Effector CD4-positive, alpha-beta T cell (primary cell): ENCODE results near the gene ATP8B4. TPM values are rescaled to one million over a fixed set of nuclear protein-coding genes. Genes with fewer than 3 reads are reported as not detected.
"Not testable (repeated sequence)": the region's sequence is repeated elsewhere in the genome, so short reads cannot be mapped to it uniquely, and the experiment has no call there.

Experiments
- DNase-seq: peaks from one replicate; pipeline ENCODE4 v3.0.0-alpha.2; 2020
- total RNA-seq: gene quantifications from one replicate; lab custom pipeline; 2026; lab: John Stamatoyannopoulos, UW

Gene ATP8B4, protein sequence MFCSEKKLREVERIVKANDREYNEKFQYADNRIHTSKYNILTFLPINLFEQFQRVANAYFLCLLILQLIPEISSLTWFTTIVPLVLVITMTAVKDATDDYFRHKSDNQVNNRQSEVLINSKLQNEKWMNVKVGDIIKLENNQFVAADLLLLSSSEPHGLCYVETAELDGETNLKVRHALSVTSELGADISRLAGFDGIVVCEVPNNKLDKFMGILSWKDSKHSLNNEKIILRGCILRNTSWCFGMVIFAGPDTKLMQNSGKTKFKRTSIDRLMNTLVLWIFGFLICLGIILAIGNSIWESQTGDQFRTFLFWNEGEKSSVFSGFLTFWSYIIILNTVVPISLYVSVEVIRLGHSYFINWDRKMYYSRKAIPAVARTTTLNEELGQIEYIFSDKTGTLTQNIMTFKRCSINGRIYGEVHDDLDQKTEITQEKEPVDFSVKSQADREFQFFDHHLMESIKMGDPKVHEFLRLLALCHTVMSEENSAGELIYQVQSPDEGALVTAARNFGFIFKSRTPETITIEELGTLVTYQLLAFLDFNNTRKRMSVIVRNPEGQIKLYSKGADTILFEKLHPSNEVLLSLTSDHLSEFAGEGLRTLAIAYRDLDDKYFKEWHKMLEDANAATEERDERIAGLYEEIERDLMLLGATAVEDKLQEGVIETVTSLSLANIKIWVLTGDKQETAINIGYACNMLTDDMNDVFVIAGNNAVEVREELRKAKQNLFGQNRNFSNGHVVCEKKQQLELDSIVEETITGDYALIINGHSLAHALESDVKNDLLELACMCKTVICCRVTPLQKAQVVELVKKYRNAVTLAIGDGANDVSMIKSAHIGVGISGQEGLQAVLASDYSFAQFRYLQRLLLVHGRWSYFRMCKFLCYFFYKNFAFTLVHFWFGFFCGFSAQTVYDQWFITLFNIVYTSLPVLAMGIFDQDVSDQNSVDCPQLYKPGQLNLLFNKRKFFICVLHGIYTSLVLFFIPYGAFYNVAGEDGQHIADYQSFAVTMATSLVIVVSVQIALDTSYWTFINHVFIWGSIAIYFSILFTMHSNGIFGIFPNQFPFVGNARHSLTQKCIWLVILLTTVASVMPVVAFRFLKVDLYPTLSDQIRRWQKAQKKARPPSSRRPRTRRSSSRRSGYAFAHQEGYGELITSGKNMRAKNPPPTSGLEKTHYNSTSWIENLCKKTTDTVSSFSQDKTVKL
- total RNA-seq: not detected

DNA sequence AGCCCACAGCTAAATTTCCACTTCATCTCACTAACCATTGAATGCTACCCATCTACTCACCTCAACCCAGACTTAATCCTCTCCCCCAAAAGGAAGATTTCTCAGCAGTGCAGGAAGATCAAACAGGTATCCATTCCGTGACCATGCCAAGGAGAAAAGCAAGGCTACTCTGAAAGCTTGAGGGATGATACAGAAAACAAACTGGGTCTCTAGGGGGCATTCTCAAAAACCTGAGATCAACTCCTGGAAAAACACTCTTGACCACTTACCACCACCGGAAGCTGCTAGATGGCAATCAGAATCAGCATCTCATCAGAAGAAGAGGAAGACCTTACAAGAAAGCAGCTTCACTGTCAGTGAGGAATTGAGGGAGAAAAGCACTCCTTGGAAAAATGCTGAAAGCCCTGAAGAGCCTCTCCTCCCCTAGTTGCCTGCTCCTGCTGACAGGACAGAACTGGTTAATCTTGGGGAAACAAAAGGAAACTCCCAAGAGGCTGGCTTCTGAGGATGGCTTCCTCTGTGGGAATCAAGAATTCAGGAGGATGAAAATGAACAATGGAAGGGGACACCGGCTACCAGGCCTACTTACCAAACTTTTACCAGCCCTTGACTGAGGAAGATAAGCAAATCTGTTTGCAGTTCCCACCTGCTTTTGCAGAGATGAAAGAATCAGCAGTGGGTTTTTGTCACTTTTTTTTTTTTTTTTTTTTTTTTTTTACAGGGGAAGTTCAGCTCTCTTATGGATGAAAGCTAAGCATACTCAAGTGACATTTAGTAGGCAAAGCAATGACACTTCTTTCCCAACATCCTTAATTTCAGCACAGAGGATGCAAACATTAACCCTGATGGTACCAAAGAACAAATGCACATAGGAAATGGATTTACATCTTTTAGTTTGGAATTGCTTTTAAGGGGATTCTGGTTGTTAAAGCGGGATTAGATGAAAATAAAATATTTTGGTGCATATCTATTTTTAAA lies at the start of gene ATP8B4:
ATP8B4 (minus strand) TSS at position 171 of the 978 bp plus-strand sequence. CDS start 12,267 bp downstream, outside the sequence.
- DNase-seq: no peak

DNA sequence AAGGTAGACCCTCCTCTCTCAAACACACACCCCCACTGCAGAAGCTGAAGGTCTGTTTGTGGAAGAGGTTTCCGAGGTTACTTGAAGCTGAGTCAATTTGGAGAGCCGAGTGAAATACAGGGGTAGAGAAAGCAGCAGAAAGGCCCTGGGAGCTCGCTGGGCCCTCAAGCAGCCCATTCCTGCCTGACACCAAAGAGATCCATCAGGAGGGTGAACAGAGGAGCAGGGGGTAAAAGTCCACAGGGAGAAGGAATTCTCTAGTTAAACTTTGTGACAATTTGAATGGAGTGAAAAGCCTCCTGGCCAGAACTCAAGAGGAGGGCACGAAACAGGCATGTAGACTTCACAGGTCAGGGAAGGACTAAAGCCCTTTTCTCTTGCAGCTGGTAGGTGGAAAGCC lies 49.3 kb upstream of the ATP8B4 start:
- no peak for DNase-seq

DNA sequence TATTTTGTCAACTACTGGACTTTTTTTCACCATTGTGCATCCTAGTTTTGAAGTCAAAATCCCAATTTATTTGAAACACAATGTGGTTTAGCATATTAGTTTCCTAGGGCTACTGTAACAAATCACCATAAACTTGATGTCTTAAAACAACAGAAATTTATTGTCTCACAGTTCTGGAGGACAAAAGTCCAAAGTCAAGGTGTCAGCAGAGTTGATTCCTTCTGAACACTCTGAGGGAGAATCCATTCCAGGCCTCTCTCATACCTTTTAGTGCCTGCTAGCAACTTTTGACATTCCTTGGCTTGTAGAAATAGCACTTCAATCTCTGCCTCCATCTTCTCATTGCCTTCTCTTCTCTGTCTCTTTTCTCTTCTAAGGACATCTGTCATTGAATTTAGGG lies 48.1 kb upstream of the ATP8B4 start:
- no peak for DNase-seq

DNA sequence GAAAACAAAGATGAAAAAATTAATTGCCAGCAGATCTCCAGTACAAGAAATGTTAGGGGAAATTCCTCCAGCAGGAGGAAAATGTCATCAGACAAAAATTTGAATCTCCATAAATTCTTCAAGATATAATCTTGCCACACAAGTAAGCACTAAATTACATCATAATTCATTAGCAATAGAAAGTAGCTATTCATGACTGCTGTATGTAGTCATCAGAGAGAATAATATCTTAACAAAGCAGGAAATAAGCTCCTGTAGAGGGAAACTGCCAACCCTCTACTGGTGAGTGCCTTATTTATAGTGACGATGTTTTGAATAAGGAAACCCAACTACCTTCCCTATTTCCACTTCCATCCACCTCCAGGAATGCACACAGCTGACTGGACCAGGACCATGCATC lies 47.2 kb upstream of the ATP8B4 start:
- DNase-seq: no peak

DNA sequence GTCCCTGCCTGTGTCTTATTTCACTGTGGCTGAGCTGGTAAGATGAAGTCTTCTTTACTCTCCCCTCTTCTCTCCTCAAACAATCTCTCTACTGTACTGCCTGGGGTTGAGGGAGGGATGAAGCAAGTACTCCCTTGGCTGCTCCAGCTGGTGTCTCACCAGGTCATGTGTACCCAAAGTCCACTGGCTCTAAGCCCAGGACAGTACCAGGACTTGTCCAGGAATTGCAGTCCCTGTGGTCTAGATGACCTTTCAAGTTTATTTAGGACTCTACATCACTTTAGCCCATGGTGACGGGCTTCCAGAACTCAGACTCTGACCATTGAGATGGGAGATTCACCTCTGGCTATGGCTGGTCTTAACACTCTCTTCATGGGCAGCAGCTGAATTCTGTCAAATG lies 45.4 kb upstream of the ATP8B4 start:
- no peak for DNase-seq

DNA sequence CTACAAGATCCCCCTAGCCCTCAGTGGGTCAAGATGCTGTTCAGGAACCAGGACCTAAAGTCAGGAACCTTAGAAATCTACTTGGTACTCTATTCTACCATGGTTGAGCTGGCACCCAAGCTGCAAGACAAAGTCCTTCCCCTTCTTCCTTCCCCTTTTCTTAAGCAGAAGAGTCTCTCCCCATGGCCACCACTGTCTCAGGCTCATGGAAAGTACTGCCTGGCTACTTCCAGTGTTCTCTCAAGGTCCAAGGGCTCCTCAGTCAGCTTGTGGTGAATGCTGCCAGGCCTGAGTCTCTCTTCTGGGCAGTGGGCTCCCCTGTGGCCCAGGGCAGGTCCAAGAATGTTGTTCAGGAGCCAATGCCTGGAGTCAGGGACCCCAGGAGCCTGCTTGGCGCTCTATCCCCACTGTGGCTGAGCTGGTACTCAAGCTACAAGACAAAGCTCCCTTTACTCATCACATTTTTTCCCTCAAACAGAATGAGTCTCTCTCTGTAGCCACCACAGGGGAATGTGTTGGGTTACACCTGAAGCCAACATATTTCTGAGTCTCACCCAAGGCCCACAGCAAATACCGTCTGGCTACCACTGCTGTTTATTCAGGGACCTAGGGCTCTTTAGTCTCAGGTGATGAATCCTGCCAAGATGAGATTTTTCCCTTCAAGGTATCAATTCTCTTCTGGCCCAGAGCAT lies 44.8 kb upstream of the ATP8B4 start:
- DNase-seq: no peak

DNA sequence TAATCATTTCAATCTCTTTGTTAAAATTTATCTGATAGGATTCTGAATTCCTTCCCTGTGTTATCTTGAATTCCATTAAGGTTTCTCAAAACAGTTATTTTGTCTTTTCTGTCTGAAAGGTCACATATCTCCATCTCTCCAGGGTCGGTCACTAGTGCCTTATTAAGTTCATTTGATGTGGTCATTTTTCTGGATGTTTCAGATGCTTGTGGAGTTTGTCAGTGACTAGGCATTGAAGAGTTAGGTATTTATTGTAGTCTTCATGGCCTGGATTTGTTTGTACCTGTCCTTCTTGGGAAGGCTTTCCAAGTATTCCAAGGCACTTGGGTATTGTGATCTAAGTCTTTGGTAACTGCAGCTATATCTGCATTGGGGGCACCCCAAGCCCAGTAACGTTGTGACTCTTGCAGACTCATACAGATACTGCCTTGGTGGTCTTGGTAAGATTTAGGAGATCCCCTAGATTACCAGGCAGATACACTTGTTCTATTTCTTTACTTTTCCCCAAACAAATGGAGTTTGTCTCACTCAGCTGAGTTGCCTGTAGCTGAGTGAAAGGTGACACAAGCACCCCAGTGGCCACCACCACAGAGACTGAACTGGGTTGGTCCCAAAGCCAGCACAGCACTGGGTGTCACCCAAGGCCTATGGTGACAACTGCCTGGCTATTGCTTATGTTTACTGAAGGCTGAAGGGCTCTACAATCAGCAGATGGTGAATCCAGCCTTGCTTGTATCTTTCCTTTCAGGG lies 44.1 kb upstream of the ATP8B4 start:
- DNase-seq: no peak

DNA sequence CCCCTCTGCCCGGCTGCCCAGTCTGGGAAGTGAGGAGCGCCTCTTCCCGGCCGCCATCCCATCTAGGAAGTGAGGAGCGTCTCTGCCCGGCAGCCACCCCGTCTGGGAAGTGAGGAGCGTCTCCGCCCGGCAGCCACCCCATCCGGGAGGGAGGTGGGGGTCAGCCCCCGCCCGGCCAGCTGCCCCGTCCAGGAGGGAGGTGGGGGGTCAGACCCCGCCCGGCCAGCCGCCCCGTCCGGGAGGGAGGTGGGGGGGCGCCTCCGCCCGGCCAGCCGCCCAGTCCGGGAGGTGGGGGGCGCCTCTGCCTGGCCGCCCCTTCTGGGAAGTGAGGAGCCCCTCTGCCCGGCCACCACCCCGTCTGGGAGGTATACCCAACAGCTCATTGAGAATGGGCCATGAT lies 39.2 kb upstream of the ATP8B4 start:
- not testable (repeated sequence) for DNase-seq

DNA sequence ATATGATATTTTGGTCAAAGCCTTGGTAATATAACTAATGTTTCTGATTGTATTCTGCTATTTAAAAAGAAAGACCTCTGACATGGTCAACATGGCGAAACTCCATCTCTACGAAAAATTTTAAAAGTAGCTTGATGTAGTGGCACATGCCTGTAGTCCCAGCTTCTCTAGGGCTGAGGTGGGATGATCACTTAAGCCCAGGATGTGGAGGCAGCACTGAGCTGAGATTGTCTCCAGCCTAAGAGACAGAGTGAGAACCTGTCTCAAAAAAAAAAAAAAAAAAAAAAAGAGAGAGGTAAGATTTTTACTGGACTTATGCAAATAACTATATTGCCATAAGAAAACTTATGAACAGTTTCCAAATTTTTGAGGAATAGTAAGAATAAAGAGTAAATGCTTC lies 32.4 kb upstream of the ATP8B4 start:
- no peak for DNase-seq

DNA sequence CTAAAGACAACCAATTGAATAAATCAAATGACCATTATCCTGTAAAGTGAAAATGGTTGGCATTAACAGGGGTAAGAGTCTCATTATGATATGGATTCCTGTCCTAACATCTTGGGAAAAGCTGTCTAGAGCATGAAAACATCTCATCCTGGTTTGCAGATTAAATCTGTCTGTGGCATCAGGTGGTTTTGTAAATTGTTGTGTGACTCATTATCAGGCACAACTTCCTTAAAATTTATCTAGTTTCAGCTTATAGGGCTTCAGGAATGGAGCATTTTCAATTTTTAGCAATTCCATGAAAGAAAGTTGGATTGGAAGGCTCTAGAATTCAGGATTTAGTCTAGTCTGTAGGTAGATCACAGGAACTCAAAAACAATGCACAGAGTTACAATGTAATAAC lies 31.8 kb upstream of the ATP8B4 start:
- DNase-seq: no peak

DNA sequence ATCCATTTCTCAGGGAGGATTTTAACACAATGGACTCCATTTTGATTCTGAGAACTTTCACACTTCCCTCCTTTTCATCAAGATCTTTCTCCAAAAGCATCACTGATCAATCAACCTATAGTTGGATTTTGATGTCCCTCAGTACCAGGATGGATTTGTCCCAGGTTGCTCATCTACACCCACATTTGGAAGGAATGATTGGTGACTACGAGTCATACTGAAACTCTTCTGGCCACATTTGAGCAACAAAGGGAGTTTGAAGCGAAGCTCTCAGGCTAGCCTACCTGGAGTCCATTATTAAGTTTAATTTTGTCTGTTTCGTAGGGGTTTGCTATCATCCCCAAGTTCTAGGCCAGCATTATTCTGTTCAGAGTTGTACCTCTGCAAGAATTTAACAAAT lies 31.3 kb upstream of the ATP8B4 start:
- DNase-seq: no peak

DNA sequence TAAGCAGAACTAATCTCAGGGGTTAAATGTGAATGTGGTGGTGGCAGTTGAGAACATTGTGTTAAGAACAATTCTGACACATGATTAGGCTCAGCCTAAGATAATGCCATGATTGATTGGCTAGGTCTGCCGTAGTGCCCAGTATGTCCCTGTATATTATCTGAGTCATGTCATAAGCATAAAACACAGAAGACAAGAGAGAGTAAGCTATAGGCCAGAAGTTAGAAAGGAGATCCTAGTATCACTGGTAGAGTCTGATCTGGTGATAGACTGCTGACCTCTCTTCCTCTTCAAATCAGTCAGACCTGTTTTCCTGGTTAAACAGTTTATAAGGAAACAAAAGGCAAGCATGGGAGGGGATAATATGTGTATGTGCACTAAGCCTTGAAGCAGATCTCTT lies 30.1 kb upstream of the ATP8B4 start:
- DNase-seq: no peak

DNA sequence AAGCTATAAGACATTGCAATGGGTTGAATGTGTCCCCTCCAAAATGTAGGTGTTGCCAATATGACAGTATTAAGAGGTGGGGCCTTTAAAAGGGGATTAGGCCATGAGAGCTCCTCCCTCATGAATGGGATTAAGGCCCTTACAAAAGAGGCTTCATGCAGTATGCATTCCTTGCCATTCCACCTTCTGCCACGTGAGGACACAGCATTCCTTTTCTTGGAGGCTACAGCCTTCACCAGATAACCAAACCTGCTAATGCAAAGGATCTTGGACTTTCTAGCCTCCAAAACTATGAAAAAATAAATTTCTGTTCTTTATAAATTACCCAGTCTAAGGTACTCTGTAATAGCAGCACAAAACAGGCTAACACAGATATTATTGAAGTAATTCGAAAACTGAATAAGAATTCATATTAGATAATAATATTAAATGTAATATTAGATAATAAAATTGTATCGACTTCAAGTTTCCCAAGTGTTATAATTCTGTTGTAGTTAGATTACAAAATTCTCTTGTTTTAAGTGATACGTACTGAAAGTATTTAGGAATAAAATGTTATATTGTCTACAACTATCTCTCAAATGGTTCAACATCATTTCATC lies 29.4 kb upstream of the ATP8B4 start:
- DNase-seq: no peak

DNA sequence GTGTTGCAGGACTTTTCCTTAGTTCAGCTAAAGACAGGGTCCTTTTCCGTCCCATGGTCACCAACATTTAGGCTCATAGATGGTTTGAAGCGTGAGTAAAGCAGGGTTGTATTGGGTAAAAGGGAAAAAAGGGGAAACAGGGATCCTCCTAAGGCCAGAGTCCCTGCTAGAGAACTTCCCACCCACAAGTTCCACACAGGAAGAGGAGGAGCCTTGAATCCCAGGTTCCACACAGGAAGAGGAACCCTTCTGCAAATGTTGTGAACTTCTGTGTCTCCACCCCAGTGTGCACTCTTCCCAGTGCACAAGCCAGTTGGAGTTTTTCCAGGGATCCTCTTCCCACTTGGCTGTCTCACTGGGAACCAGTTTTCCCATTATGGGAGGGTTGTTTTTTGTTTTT lies 27.6 kb upstream of the ATP8B4 start:
- no peak for DNase-seq

DNA sequence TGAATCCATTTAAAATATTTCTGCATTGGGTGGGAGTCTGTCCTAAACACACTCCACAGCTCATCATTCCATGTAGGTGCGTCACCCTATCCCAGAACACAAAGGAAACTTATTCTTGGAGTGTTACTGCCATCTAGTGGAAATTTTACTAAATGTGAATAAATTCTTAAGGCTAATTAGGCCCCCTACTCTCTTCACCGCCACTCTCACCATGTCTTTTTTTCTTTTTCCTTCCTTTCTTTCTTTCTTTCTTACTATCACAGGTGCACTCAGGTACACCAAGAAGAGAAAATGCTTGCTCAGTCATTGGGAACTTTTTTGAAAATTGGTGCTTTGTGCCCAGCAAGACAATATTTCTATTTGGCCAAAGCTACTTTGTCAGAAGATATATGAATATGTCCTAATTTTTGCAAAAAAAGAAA lies 26.4 kb upstream of the ATP8B4 start:
- no peak for DNase-seq

DNA sequence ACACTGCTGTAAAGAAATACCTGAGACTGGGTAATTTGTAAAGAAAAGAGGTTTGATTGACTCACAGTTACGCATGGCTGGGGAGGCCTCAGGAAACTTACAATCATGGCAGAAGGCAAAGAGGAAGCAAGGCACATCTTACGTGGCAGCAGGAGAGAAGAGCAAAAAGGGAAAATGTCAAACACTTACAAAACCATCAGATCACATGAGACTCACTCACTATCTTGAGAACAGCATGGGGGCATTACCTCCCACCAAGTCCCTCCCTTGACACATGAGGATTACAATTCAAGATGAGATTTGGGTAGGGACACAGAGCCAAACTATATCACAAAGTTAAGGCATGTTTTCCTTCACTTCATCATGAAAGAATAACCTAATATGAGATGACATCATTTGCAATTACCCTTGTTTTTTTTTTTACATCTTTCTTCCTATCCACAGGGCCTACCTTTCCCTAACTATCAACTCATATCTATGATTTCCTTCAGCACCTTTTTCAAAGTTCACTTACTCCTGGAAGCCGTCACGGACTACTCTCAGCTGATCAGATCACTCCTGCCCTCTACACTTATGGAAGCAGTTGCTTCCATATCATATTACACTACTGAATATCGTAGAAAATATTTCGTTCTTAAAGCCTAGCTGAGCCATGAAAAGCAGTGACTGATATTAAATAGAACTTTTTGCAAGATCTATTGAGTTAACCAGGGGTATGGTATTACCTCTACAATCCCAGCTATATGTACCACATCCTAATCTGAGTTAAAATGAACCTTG lies 25.5 kb upstream of the ATP8B4 start:
- no peak for DNase-seq

DNA sequence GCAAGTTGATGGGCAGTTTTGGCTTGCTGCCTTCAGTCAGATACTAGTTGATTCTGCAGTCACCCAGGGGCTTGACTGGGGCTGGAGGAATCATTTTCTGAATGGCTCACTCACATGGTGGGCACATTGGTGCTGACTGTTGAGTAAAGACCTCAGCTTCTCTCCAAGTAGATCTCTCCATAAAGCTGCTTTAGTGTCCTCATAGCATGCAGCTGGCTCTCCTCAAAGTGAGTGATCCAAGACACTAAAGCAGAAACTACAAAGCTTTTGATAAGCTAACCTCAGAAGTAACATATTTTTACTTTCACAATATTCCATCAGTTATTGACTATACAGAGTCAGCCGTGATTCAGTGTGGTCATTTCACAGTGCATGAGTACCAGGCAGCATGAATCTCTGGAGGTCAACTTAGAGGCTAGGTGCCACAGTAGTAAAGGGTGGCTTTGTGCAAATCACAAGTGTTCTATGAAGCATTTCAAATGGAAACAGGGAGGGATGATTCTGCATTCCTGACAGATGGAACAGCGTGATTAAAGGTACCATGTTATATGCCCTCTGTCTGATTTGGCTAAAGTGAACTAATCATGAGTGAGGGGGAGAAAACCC lies 24.3 kb upstream of the ATP8B4 start:
- DNase-seq: no peak

DNA sequence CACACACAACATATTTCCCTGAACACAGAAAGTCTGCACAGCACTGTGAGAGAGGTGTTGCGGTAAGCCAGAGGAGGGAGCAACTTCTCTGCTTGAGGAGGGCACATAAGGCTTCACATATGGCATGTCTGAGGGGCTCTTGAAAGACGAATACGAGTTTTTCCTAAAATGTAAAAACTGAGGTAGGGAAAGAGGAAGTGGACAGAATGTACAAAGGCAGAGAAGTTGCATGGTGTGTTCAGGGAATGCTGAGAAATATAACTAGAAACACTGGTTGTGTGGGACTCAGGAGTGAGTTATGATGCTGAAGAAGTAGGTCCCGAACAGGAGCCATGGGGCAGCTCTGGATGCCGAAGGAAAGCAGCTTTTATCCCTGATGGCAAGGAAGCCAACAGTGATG lies 22.8 kb upstream of the ATP8B4 start:
- DNase-seq: no peak

DNA sequence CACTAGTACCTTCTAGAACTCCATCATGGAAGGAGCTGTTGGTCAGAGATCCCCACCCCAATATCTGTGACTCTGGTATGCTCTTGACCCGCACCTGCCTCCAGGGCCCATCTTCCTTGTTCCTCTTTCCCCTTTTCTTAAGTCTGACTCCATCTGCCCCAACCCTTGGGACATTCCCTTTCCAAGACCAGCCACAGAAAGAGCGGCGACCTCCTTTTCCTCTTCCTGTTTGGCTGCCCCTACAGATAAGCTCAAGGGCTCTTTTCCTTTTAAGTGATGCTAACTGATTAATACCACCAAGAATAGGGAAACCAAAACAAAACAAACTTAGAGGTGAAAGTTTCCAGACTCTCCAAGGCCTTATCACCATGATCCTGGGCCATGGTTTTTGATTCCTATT lies 21.9 kb upstream of the ATP8B4 start:
- no peak for DNase-seq
